Measurements from ENCODE around the gene NDUFV1. TPM values are rescaled to one million over a fixed set of nuclear protein-coding genes. Genes with fewer than 3 reads are reported as not detected.
"Not testable (repeated sequence)": the region's sequence is repeated elsewhere in the genome, so short reads cannot be mapped to it uniquely, and the experiment has no call there.

Gene NDUFV1
- total RNA-seq, 2 experiments from 2014 or later: 317 to 321 TPM

DNA sequence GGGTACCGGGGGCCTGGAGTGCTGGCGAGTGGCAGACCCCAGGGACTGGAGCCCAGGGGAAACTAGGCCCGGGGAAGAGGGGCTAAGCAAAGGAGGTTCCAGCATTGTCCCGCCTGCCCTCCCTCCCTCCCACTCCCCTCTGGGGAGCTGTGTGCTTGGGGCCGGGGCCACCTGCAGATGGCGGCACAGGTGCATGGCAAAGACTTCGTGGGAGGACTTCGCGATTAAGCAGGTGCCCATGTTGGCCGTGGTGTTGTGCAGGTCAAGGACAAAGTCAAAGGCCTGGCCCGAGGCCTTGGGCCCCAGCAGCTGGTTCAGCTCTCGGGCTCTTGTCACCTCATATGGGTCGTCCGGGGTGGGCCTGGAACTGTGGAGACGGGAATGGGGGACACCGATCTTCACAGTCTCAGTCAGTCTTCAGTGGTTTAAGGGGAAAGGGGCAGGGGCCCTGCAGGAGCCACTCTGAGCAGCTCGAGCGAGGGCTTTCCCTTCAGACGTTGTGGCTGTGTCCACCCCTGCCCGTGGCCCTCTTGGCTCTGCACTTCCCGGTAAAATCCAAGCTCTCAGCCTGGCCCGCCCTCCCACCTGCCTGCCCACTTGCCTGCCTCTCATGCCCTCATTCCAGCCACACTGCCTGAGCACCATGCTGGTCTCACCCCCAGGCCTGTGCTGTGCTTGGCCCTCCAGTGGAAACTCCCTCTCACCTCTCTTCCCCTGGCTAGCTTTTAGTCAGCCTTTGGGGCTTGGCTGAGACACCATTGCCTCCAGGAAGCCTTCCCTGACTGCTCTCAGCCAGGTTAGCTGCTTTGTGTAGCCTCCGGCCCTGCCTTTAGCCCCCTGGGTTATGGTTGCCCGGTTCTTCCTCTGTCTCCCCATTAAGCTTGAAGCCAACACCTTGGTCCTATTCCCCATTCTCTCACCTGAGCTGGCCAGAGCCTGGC lies 39.1 kb downstream of the NDUFV1 start:
- H3K36me3 Mint-ChIP-seq: no peaks in the 10 kb centered on the region
- DNase-seq: no peak
- H3K4me1 Mint-ChIP-seq: peaks cover 39% of the 10 kb centered on the region
- no peak overlapping the region for H3K27ac Mint-ChIP-seq
- H3K27me3 Mint-ChIP-seq: no peaks in the 10 kb centered on the region
- H3K9me3 Mint-ChIP-seq: no peaks in the 10 kb centered on the region
- no peak overlapping the region for H3K4me3 Mint-ChIP-seq

DNA sequence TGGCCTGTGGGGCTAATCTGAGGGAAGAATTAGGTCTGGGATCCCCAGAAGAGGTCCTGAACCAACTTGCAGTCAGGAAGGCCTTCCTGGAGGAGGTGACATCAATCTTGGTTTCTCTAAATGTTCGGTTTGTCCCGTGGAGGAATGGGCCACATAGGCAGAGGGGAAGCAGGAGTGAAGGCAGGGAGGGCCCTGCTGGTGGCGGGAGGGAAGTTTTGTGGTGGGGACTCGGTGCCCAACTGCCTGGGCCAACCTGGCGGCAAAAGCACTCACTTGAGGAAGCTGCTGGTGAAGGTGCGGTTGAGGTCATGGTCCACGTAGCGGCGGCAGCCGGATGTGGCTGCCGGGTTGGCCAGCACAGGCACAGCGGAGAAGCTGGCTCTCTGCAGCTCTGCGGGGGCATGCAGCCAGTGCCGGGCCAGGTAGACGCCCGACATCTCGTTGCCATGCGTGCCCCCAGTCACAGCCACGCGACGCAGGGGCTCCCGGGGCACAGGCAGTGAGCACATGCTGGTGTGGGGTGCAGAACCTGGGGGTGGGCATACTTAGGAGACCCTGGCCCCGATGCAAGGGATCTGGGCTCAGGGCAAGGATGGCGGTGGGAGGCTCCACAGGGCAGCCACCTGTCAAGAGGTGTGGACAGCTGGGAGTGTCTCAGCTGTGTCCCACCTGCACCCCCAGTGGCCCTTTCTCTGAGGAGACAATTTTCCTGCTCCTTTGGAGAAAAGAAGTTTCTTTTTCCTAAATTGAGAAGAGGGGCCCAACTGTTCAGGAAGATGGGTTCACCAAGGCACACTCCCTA lies 40.0 kb downstream of the NDUFV1 start:
- H3K27ac Mint-ChIP-seq: no peak overlapping the region
- H3K4me1 Mint-ChIP-seq: peaks cover 39% of the 10 kb centered on the region
- H3K27me3 Mint-ChIP-seq: no peaks in the 10 kb centered on the region
- H3K36me3 Mint-ChIP-seq: no peaks in the 10 kb centered on the region
- H3K4me3 Mint-ChIP-seq: peak overlapping the region; percentile 15
- peak; percentile 55 for DNase-seq
- H3K9me3 Mint-ChIP-seq: no peaks in the 10 kb centered on the region

DNA sequence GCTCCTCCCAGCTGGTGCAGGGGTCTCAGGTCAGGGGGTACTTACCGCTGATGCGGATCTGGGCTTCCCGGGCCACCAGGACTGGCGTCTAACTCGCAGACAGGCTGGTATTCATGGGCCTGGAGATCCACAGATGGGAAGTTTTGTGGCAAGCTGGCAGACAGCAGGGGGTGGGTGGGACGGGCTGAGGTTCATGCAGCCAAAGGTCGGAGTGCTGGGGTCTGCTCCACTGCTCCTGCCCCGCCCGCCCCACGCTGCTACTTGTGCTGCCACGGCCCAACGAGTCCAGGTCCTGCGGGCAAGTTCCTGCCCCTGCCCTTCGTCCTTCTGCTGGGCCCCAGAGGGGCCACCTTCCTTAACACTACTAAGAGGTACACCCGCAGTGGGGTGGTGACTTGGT lies 40.7 kb downstream of the NDUFV1 start:
- no peak overlapping the region for H3K4me3 Mint-ChIP-seq
- H3K9me3 Mint-ChIP-seq: no peaks in the 10 kb centered on the region
- H3K36me3 Mint-ChIP-seq: no peaks in the 10 kb centered on the region
- H3K27me3 Mint-ChIP-seq: no peaks in the 10 kb centered on the region
- DNase-seq: no peak
- H3K27ac Mint-ChIP-seq: no peak overlapping the region
- H3K4me1 Mint-ChIP-seq: peaks cover 39% of the 10 kb centered on the region

DNA sequence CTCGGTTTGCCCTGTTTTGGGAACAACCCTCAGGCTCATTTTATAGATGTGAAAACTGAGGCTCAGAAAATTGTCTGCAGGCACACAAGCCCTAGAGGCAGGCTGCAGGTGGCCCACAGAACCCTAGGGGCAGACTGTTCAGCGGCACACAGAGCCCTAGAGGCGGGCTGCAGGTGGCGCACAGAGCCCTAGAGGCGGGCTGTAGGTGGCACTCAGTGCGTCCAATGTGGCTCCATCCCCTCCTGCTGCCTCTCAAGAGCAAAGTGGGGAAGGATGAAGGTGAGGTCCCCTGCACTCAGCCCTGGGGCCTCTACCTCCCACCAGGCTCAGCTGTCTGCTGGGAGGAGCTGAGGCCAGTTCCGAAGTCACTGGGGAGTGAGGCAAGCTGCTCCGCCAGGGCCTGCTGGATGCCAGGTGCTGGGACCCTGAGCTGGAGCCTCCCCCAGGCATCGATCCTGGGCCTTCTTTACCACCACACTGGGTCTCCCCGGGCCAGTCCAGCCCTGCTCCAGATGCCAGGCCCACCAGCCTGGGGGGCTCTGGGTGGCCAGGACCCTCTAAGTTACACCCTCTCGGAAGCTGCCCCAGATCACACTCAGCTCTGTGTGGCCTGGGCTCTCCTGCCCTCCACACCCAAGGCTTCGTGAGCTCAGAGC lies 41.5 kb downstream of the NDUFV1 start:
- peaks cover 39% of the 10 kb centered on the region for H3K4me1 Mint-ChIP-seq

DNA sequence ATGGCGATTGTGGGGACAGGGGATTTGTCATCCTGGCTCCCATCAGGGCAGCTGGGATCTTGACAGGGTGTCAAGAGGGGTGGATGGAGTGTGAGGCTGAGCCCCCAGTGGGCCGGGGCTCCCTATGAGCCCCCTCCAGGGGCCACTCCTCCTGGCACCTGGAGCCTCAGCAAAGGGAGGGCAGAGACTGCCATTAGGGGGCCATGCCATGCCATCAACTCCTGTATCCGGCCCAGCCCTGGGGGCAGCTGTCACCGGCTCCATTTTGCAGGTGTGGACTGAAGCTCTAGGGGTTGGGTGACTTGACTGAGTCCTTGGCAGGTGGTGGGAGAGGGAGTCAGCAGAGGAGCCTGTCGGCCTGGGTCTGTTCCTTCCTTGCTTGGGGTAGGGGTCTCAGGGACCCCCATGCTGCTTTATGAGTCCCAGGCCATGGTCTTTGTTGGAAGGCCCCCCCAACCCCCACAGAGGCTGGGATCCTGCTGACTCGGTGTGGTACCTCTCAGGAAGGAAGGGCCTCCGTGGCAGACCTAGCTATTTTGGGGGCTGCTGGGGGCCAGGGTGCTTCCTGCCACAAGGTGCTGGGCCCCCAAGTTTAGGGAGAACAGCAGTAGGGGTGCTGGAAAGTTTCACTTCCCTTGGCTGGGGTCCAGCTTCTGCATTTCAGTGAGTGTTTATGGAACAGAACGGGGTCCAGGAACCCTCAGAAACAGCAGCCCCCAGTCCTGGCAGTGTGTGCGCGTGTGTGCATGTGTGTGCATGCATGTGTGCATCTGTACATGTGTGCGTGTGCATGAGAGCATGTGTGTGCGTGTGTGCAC lies 42.3 kb downstream of the NDUFV1 start:
- peak; percentile 25 for DNase-seq
- Mint-ChIP-seq H3K4me1 (peaks cover 39% of the 10 kb centered on the region), H3K4me3 (no peak overlapping the region), H3K36me3 (no peaks in the 10 kb centered on the region), H3K27ac (no peak overlapping the region), H3K27me3 (no peaks in the 10 kb centered on the region), H3K9me3 (no peaks in the 10 kb centered on the region)

More for the DNA sequence above, 41.5 kb downstream of the NDUFV1 start:
- no peak overlapping the region for H3K4me3 Mint-ChIP-seq
- peak; percentile 65 for DNase-seq
- H3K9me3 Mint-ChIP-seq: no peaks in the 10 kb centered on the region
- peak overlapping the region; percentile 42 for H3K27ac Mint-ChIP-seq
- no peaks in the 10 kb centered on the region for H3K36me3 Mint-ChIP-seq
- no peaks in the 10 kb centered on the region for H3K27me3 Mint-ChIP-seq

DNA sequence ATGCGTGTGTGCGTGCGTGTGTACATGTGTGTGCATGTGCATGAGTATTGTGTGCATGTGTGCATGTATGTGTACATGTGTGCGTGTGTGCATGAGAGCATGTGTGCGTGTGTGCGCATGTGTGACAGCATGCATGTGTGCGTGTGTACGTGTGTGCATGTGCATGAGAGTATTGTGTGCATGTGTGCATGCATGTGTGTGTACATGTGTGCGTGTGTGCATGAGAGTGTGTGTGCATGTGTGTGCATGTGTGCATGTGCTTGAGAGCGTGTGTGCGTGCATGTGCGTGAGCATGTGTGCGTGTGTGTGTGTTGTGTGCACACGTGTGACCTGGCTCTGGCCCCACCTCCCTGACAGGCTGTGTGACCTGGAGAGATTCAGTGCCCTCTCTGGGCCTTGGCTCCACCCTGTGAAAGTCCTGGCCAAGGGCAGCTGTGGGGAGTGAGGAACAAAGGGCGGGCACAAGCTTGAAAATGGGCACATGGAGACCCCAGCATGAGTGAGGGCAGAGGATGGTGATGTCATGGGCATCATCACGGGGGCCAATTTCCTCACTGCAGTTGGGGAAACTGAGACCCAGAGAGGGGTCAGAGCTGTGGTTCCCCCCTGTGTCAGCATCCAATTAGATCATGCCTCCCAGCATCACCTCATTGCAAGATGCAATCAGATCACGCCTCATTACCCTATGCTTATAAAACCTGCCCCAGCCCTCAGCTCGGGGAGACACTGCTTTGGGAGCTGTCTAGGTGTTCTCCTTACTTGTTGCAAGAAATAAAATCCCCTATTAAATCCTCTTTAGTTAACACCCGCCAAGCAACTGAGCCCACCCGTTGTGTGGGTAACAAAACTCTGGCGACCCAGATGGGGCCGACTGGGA lies 43.1 kb downstream of the NDUFV1 start:
- peak overlapping the region; percentile 89 for H3K27ac Mint-ChIP-seq
- H3K27me3 Mint-ChIP-seq: no peaks in the 10 kb centered on the region
- no peaks in the 10 kb centered on the region for H3K9me3 Mint-ChIP-seq
- H3K4me1 Mint-ChIP-seq: peaks cover 39% of the 10 kb centered on the region
- peak overlapping the region; percentile 81 for H3K4me3 Mint-ChIP-seq
- H3K36me3 Mint-ChIP-seq: no peaks in the 10 kb centered on the region
- no peak for DNase-seq

DNA sequence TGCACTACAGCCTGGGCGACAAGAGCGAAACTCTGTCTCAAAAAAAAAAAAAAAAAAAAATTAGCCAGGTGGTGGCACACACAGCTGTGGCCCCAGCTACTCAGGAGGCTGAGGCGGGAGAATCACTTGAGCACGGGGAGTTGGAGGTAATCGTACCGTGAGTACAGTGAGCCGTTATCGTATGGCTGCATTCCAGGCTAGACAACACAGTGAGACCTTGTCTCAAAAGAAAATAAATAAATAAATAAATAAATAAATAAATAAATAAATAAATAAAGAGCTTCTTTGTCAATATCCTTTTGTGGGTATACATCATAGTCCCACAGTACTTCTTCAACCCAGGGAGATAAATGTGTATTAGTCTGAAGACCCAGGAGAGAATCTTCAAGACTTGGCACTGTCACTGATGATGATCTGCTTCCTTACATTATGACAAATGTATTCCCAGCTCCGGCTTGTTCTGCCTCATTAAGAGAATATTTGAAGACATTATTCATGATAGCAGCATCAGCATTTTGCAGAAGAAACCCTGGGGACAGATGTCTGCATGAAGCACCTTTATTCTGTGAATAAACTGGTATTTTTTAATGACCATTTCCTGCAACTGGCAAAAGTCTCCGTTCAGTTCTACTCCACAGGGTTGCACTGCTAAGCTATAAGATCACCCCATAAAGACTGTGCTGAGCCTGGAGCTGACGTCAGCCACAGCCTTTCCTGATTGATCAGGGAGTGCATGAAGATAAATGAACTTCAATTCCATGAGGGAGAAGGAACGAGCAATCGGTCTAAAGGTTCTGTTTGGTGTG lies 45.4 kb downstream of the NDUFV1 start:
- Mint-ChIP-seq H3K4me3 (no peak overlapping the region), H3K27ac (no peak overlapping the region), H3K27me3 (no peaks in the 10 kb centered on the region), H3K9me3 (peaks cover 2% of the 10 kb centered on the region), H3K36me3 (no peaks in the 10 kb centered on the region), H3K4me1 (peaks cover 24% of the 10 kb centered on the region)
- no peak for DNase-seq

DNA sequence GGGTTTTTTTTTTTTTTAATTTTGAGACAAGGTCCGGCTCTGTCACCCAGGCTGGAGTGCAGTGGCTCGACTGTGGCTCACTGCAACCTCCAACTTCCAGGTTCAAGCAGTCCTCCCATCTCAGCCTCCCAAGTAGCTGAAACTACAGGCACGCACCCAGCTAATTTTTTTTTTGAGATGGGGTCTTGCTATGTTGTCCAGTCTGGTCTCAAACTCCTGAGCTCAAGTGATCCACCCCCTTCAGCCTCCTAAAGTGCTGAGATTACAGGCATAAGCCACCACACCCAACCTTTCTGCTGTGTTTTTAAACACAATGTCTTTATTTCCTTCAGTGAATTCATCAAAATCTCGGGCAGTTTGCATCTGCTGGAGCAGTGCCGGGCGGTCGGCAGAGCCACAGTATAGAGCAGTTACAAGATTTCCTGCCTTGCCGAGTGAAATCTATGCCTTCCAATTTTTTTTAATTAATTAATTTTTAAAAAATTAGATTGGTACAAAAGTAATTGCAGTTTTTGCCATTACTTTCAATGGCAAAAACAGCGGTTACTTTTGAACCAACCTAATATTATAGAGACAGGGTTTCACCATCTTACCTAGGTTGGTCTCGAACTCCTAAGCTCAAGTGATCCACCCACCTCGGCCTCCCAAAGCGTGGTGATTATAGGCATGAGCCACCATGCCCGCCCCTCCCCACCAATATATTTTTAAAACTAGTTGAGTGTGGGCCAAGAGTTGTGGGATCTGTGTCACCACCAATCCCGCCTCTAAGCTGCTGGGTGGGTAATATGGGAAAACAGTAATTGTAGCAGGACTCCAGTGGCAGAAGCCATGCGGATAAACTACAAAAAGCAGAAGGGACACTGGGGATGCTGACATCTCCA lies 46.5 kb downstream of the NDUFV1 start:
- H3K36me3 Mint-ChIP-seq: no peaks in the 10 kb centered on the region
- H3K9me3 Mint-ChIP-seq: peaks cover 2% of the 10 kb centered on the region
- no peak overlapping the region for H3K4me3 Mint-ChIP-seq
- no peak for DNase-seq
- H3K4me1 Mint-ChIP-seq: peaks cover 23% of the 10 kb centered on the region
- no peaks in the 10 kb centered on the region for H3K27me3 Mint-ChIP-seq
- no peak overlapping the region for H3K27ac Mint-ChIP-seq

DNA sequence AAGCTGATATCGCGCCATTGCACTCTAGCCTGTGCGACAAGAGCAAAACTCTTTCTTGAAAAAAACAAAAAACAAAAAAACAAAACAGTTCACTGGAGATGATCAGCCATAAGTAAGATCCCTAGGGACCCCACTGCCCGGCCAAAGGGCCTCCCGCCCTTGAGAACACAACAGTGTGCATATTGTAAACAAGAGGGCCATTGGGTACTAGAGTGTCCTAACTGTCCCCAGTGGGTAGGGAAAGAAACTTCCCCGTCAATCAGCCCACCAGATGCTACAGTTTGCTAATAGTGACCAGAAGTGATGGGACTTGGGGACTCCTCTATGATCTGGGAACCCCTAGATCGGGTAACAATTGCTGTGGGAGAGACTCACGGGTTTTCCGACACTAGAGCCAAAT lies 47.5 kb downstream of the NDUFV1 start:
- Mint-ChIP-seq H3K4me1 (peaks cover 19% of the 10 kb centered on the region), H3K9me3 (peaks cover 2% of the 10 kb centered on the region), H3K4me3 (no peak overlapping the region), H3K36me3 (no peaks in the 10 kb centered on the region), H3K27me3 (no peaks in the 10 kb centered on the region), H3K27ac (no peak overlapping the region)
- DNase-seq: no peak

DNA sequence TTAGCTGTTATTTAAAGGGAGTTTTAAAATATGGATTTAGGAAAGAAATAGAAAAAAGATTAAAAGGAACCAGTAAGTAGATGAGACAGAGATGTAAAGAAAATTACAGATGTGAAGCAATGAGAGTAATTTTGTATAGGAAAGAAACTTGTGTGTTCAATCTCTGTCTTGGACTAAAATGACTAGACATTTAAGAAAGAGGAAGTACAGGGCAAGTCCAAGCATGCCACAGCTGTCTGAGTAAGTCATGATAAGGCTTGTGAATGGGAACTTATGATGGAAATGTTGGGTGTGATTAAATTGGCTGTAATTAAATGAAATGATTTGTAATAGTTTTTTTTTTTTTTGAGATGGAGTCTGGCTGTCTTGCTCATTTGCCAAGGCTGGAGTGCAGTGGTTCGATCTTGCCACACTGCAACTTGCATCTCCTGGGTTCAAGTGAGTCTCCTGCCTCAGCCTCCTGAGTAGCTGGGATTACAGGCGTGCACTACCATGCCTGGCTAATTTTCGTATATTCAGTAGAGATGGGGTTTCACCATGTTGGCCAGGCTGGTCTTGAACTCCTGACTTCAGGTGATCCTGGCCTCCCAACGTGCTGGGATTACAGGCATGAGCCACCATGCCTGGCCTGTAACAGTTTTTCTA lies 49.7 kb downstream of the NDUFV1 start:
- no peaks in the 10 kb centered on the region for H3K36me3 Mint-ChIP-seq
- H3K4me3 Mint-ChIP-seq: no peak overlapping the region
- peaks cover 2% of the 10 kb centered on the region for H3K9me3 Mint-ChIP-seq
- no peak for DNase-seq
- no peaks in the 10 kb centered on the region for H3K27me3 Mint-ChIP-seq
- H3K4me1 Mint-ChIP-seq: peaks cover 5% of the 10 kb centered on the region
- H3K27ac Mint-ChIP-seq: no peak overlapping the region

DNA sequence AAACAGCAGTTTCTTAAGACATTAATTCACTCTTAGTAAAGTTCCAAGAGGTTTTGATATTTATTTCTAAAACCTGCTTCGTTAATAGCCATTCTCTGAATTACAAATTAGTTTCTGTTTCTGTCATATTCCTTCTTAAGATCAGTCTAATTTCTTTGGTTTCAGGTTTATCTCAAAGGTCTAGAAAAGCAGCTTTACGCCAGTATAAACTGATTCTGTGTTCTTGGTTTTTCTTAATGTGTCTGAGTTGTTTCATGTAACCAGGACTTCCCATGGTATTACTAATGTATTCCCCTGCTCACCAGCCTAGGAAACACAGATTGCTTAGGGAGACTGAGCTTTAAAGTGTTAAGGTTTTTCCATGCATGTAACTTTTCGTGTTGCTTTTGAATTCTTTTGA lies 50.6 kb downstream of the NDUFV1 start:
- H3K4me1 Mint-ChIP-seq: peaks cover 5% of the 10 kb centered on the region
- H3K4me3 Mint-ChIP-seq: no peak overlapping the region
- no peaks in the 10 kb centered on the region for H3K27me3 Mint-ChIP-seq
- H3K36me3 Mint-ChIP-seq: no peaks in the 10 kb centered on the region
- DNase-seq: no peak
- no peak overlapping the region for H3K27ac Mint-ChIP-seq
- peaks cover 2% of the 10 kb centered on the region for H3K9me3 Mint-ChIP-seq

DNA sequence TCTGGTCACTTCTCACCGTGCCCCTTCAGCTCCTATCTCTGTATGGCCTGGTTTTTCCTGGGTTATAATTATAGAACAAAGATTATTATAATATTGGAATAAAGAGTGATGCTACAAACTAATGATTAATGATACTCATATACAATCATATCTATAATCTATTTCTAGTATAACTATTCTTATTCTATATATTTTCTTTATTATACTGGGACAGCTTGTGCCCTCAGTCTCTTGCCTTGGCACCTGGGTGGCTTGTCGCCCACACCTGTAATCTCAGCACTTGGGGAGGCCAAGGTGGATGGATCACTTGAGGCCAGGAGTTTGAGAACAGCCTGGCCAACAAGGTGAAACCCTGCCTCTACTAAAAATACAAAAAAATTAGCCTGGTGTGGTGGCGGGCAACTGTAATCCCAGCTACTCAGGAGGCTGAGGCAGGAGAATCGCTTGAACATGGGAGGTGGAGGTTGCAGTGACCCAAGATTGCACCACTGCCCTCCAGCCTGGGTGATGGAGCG lies 53.0 kb downstream of the NDUFV1 start:
- not testable (repeated sequence) for DNase-seq, H3K36me3 Mint-ChIP-seq, H3K4me3 Mint-ChIP-seq, H3K27me3 Mint-ChIP-seq, H3K9me3 Mint-ChIP-seq, H3K27ac Mint-ChIP-seq, H3K4me1 Mint-ChIP-seq

Data from activated naive CD8-positive, alpha-beta T cell treated with anti-CD3 and anti-CD28 coated beads for 36 hours (primary cell).